CD4-positive, alpha-beta T cell treated with Interleukin-1 beta for 1 hour (primary cell): ENCODE data around the gene STXBP3.
A peak's percentile ranks its signal among the peaks of the same experiment; 100 is the strongest.
"Not testable (repeated sequence)": the region's sequence is repeated elsewhere in the genome, so short reads cannot be mapped to it uniquely, and the experiment has no call there.

ENCODE experiments used
- DNase-seq, 2 donors: peaks; one replicate each; pipeline ENCODE4 v3.0.0-alpha.2; 2020 to 2022

The STXBP3 gene

DNA sequence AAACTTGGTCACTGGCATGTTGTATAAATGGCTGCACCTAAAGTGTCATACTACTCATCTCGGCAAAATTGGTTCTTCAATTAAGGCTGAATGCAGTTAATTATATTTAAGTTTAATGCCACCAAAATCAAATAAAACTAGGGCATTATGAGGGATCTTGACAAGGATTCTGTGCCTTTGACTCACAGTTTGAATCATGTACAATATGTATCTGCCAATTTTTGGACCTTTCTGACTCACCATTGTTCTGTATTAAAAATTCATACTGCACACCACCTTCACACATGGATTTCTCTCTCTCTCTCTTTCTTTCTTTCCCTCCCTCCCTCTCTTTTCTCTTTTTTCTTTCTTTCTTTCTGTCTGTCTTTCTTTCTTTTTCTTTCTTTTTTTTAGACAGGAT is 14.1 kb upstream of the STXBP3 start:
- no peak for DNase-seq

DNA sequence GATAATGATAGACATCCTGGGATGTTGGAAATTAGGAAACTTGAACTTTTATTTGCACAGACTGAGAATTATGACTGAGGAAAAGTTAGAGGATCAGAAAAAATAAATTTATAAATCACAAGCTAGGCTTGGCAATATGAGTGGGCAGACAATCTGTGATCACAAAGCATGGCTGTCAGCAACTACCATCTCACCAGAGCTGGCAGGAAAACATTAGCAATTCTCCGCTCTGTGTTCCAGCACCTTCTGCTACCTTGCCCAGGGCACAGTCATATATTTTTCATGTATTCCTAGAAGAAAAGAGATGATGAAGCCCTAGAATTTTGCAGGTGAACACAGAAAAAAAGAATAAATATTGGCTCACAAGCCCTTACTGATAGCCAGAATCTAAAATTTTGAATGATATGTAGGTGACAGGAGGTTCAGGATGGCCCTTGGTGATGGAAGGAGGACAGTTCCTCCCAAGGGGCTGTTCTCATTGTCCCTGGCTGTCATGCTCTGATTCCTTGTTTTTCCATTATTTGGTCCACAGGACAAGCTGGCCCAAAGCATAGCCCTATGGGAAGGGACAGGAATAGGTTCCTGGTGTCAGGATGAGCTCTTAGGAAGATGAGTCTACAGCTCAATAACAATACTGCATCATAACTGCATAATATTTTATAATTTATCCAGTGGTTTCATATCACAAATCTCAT is 12.2 kb upstream of the STXBP3 start:
- DNase-seq = no peak

DNA sequence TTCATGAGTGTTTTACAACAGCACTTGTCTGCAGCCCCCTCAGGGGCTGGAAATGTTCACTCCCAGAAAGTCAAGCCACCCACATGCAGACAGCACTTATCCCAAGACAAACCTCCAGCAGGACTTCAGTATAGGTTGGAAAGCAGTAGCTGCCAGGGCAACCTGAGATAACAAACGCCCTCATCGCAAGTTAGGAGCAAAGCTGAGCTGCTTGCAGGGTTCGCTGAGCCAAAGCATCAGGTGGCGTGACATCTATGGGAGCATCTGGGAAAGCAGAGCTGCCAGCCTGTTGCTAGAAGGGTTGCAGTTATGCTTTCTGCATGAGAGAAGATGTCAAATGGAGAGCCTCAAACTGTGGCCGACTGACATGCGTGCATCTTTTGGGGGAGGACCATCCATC is 4.2 kb upstream of the STXBP3 start:
- no peak for DNase-seq

DNA sequence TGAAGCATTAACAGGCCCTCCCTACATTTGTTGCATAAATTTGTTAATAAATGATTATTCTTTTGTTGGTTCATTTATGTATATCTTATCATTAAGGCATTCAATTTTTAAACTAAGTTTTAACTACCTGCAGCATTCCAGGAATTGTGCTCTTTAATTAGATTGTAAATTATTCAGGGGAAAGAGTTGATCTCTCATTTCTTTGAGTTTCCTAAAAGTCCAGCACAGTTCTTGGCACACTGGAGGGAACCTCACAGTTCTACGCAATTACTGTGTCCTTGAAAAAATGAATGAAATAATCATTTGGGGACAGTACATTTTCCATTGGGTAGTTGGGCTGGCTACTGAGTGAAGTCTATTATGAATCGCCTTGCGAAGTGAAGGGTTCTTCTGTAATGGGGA is 493 bp upstream of the STXBP3 start:
- DNase-seq = no peak

DNA sequence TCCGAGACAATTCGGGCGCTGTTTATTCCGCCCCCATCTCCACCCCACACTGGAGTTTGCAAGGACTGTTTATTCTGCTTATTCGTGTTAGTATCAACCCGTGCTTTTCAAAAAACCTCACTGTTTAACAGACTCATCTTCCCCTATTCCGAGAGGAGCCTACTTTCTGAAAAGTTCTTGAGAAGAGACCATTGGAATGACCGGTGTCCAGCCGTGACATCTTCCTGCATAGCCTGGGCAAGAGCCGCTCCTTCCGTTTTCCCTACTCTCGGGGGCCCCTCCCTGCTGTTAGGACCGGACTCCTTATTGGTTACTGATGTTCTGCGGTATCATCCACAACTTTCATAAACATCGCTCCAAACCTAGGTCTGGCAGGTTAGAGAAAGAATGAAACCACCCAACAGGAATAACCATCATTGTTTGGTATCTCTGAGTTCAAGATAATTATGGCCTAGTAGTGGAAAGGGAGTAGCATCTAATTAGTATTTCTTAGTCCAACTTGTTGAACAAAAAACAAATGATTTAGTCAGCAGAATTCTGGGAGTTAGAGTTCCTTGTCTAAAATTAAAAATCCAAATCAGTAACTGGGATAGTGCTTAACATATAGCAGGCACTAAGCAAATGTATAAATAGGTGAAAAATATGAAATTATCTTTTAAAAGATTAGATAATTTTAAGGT is 837 bp downstream of the STXBP3 start:
- DNase-seq = peak; percentile 59 to 63

DNA sequence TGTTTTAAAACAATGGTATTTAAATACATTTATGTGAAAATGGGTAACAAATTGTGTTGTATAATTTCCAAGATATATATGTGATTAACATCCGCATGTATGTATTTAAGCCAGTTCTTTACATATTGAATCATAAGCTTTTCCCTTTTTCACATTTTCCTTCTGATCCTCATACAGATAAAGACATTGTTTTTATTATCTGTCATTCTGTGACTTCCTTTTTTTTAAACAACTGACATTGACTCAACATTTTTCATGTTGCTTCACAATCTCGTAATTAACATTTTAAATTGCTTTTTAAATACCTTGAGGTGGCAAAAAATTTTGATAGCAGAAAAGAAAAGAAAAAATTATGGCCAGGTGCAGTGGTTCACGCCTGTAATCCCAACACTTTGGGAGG is 1.4 kb downstream of the STXBP3 start:
- DNase-seq = no peak

DNA sequence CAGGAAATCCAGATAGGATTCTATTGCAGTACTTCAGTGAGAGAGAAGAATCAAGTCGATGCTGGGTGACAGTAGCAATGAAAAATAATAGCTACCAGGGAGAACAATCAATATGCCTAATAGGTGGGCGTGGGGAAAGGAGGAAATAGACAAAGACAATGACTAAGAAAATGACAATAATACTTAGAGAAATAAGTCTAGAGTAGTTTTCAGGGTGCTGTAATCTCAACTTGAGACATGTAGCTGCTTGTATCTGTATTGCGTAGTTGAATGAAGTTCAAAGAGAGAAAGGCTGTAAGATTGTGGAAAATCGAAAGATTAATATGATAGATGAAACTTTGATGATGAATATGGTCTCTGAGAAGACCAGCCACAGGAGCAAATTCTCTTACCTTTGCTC is 2.6 kb downstream of the STXBP3 start:
- DNase-seq = no peak

DNA sequence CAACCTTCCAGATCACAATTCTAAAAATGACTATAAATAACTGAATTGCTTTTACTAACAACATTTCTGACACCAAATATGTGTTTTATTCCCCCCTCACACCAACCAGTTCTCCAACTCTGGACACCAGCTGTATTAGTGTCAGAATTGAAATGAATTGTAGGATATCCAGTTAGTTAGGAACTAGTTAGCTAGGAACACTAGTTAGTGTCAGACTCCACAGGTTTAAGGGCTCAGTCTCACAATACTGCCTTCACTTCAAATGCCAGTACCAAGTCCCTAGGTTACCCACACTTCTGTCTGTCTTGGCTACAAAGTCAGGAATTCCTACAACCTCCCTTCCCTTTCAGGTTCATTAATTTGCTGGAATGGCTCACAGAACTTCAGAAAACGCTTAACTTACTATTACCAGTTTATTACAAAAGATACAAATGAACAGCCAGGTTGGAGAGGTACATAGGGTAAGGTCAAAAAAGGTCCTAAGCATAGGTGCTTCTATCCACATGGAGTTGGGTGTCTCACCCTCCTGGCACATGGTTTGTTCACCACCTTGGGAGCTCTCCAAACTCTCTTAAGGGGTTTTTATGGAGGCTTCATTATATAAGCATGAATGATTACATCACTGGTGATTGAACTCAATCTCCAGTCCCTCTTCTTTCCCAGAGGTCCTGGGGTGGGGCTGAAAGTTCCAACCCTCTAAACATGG is 4.2 kb downstream of the STXBP3 start:
- DNase-seq = no peak

DNA sequence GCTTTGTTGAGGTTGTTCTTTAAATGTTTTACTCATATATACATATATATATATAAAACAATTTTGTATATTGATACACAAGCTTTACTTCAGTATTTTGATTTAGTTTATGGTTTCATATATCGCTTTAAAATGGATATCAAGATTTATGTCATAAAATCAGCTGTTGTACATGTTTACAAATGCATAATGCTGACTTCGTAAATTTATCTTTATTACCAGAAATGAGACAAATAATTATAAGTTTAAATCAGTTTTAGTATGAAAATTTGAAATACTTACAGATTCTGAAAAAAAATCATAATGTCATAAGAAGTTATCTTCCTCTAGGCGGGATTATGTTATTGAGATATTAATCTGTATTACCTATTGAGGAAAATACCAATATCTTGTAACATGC is 6.9 kb downstream of the STXBP3 start:
- DNase-seq = no peak

DNA sequence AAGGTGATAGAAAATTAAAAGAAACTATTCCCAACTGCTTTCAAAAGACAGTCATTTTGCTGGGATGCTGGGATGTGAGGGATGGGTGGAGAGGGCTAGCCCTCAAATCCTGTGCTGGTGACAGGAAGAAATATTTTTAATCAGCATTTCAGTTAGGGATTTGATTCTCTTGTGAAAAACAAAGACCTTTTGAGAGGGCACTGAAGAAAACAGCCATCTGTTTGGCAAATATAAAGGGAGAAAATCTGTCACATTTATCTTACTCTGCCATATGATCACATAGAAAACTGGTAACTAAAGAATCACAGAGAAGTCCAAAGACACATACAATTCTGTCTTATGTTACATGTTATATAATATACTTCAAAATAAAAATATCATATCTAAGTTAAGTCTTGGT is 12.3 kb downstream of the STXBP3 start:
- DNase-seq = no peak

DNA sequence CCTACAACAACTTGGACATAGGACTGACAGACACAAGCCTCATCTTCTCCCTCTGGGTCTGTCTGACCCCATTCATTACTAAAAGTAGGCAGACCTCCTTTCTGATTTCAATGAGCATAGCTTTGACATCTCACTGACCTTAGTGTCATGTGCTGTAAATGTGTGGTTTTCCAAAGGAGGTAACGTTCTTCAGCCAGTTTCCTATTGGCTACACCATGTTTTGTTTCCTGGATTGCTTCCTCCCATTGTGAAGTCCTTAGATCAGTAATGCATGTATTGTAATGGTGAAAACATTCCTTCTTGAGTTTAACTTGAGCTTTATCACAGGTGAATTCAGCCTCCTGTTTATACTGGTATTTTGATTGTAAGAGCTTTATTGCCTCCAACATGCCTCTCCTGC is 20.6 kb downstream of the STXBP3 start:
- no peak for DNase-seq

DNA sequence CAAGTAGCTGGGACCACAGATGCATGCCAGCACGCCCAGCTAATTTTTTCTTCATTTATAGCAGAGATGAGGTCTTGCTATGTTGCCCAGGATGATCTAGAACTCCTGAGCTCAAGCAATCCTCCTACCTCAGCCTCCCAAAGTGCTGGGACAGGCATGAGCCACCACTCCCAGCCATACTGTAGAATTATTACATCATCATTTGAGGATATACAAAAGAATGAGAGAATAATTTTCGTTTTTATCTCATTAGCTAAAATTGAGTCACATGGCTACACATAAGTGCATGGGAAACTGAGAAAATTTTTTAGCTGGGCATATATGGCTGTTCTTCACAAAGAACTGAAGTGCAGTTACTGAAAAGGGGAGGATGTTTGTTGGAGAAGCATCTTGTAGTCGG is 21.2 kb downstream of the STXBP3 start:
- DNase-seq = no peak

DNA sequence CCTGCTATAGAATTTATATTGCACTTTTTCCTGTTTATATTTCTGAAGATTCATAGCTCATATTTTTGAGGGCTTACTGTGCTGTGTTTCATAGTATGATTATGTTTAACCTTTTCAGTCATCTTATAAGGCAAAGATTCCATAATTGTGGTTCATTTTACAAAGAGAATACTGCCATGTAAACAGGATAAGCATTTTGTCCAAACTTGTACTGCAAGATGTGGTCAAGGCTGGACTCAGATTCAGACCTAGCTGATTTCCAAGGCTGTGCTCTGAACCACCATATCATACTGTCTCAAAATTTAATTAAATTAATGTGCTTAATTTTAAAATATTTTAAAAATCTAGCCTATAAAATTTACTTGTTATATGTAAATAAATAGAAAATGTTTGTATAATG is 31.4 kb downstream of the STXBP3 start:
- no peak for DNase-seq

DNA sequence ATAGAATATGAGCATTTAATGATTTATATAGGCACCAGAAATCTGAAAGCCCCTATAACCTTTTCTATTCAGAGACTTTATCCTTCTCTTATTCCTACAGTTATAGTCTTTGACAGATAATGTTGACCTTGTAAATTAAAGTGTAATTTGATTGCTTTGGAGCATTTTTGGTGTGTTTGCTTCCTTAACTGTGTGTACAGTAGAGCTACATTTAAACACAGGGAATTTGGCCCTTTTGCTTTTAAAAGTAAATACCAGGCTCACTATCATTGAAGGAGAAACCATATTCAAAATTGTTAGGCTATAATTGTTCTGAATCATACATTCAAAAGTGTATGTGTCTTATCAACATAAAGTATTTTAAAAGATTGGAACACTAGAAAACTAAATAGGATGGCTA is 33.0 kb downstream of the STXBP3 start:
- no peak for DNase-seq

DNA sequence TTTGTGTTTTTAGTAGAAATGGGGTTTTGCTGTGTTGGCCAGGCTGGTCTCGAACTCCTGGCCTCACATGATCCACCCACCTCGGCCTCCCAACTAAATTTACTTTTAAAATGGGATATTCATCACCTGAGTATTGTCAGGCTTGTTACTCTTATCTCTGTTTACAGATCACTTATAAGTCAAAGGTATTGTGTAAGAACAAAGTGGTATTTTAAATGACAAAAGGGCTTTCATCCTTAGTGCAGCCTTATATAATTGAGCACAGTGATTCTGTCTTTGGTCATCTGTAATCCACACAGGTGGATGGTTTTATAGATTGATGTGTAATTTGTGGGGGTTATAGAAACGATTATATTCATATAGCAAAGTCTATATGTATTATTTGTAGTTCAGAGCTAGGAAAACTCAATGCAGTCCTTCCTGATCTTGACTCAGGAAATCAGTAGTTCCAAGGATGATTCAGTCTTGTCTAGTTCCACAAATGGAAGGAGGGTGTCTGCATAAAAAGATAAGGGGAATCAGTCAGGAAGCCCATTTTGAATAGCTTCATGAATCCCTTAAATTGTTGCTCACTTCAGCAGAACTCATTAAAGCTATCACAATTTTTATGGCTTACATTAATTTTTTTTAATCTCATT is 34.6 kb downstream of the STXBP3 start:
- DNase-seq = no peak

DNA sequence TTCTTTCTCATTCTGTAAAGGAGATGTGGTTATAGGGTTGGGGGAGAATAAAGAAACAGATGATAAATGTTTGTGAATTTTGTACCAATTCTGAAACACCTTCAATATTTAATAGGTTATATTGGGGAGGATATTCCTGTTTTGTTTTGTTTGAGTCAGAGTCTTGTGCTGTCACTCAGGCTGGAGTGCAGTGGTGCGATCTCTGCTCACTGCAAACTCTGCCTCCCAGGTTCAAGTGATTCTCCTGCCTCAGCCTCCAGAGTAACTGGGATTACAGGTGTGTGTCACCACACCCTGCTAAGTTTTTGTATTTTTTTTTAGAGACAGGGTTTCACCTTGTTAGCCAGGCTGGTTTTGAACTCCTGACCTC is 35.1 kb downstream of the STXBP3 start:
- DNase-seq = not testable (repeated sequence)

DNA sequence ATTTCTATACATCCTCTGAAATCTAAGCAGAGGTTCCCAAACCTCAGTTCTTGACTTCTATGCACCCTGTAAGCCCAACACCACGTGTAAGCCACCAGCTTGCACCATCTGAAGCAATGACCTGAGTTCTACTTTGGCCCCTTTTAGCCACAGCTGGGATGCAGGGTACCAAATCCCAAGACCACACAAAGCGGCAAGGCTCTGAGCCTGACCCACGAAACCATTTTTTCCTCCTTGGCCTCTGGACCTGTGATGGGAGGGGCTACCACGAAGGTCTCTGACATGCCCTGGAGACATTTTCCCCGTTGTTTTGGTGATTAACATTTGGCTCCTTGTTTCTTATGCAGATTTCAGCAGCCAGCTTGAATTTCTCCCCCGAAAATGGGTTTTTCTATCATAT is 38.8 kb downstream of the STXBP3 start:
- DNase-seq = no peak

DNA sequence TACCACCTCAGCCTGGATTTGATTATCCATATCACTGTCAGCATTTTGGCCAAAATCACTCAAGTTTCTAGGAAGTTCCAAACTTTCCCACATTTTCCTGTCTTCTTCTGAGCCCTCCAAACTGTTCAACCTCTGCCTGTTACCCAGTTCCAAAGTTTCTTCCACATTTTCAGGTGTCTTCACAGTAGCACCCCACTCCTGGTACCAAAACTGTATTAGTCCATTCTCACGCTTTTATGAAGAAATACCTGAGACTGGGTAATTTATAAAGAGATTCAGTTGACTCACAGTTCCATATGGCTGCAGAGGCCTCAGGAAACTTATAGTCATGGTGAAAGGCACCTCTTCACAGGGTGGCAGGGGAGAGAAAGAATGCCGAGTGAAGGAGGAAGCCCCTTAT is 39.4 kb downstream of the STXBP3 start:
- DNase-seq = no peak

DNA sequence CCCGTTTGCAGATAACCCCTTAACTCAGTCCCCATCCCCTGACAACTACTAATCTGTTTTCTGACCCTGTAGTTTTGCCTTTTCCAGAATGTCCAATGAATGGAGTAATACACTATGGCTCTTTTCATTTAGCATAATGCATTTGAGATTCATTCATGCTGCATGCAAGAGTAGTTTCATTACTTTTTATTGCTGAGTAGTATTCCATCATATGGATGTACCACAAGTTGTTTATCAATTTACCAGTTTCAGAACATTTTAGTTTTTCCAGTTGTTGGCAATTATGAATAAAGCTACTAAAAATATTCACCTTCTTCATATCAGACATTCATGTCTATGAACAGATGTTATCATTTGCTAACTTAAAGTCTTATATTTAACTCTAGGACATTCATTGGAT is 45.3 kb downstream of the STXBP3 start:
- DNase-seq = no peak

DNA sequence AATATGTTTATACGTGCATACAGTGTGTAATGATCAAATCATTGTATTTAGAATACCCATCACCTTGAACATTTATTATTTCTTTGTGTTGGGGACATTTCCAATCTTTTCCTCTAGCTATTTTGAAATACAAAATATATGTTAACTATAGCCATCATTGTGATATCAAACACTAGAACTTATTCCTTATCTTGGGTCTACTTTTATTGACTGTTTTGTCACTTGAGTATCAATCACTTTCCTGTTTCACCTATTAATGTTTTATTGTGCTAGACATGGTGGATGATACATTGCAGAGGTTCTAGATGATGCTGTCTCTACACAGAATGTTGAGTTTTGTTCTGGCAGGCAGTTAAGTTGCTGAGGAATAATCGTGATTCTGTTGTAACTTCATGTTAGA is 45.9 kb downstream of the STXBP3 start:
- no peak for DNase-seq

DNA sequence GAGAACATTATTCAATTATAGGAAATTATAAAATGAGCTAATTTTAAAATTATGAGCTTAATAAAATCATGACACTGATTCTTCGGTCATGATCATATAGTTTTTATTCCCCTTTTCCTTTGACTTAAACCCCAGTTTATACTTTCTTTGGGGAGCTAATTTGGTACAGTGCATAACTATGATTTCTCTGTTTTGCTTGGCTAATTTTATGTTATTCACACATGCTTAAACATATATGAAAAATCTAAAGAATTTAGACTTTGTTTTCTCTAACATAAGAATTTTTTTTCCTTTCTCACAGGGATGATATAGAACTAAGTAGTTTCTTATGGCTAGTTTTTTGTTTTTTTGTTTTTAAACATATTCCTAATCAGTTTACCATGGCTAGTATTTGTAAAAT is 52.5 kb downstream of the STXBP3 start:
- no peak for DNase-seq

DNA sequence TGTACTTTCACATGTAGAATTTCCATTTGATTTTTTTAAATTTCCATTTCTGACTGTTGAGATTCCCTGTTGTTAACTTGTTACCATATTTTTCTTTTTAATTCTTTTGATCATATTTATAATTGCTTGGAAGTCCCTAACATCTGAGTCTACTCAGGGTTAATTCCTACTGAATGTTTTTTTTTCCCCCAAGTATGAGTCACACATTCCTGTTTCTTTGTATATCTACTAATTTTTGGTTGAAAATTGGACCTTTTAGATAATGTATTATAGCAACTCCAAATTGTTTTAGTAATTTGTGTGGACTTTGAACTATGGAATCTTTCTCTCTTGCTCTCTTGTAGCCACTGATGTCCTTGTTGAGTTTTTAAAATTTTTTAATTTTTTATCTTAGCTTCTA is 54.6 kb downstream of the STXBP3 start:
- no peak for DNase-seq

DNA sequence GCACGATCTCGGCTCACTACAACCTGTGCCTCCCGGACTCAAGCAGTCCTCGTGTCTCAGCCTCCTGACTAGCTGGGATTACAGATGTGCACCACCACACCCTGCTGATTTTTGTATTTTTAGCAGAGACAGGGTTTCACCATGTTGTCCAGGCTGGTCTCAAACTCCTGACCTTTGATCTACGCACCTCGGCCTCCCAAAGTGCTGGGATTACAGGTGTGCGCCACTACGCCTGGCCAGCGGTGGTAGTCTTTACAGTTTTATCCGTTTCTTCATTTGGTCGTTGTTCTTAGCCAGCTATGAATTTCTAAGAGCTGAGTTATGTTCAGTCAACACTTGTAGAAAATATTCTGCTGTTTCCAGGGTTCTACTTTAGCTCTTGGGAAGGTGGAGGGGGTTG is 57.1 kb downstream of the STXBP3 start:
- DNase-seq = no peak

DNA sequence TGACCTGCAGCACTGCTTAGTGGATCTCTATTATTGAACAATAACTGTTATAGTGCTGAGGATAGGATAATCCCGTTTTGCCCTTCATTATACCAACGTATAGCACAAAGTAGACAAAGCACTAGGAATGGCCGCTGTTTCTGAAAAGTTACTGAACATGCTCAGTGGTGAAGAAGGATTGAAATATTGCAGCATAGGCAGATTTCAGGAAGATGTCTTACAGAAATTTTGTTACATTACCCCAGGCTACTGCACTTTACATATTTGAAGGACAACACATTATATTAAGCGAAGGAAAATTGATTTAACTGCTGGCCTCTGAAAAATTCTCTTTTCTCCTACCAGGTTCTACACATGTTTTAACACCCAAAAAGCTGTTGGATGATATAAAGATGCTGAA is 62.0 kb downstream of the STXBP3 start:
- no peak for DNase-seq
